Loucy (cell line): ENCODE results near the gene PLAAT3.
"Not testable (repeated sequence)": the region's sequence is repeated elsewhere in the genome, so short reads cannot be mapped to it uniquely, and the experiment has no call there.

Experiments
- H2AFZ ChIP-seq: fragments of 200-600 bp; sonication (generic); 2 replicates; pipeline ENCODE4 v1.6.0; 2016; ENCODE audit warnings: antibody characterized with exemption, mild to moderate bottlenecking, low read length, moderate library complexity
- H3F3A ChIP-seq: fragments of 200-600 bp; 2 replicates; pipeline ENCODE4 v1.6.0; 2016; ENCODE audit warnings: antibody characterized with exemption, low read depth, mild to moderate bottlenecking
- H3K27me3 ChIP-seq: fragments of 200-600 bp; sonication (generic); 2 replicates; pipeline ENCODE4 v1.6.1; 2014; ENCODE audit warnings: low read length, mild to moderate bottlenecking; ENCODE audit not compliant: insufficient read depth, poor library complexity, severe bottlenecking
- H3K36me3 ChIP-seq: fragments of 200-600 bp; sonication (generic); 2 replicates; pipeline ENCODE4 v1.6.1; 2016; ENCODE audit warnings: low read length; ENCODE audit not compliant: insufficient read depth
- H3K4me1 ChIP-seq: fragments of 200-600 bp; sonication (generic); 2 replicates; pipeline ENCODE4 v1.5.1; 2014; ENCODE audit warnings: low read length, mild to moderate bottlenecking; ENCODE audit not compliant: insufficient read depth, poor library complexity, severe bottlenecking
- H3K4me2 ChIP-seq: fragments of 200-600 bp; sonication (generic); 2 replicates; pipeline ENCODE4 v1.6.0; 2014; ENCODE audit warnings: antibody characterized with exemption, low read length, low read depth, mild to moderate bottlenecking; ENCODE audit not compliant: poor library complexity, severe bottlenecking
- H3K4me3 ChIP-seq: fragments of 200-600 bp; sonication (generic); 2 replicates; pipeline ENCODE4 v1.5.1; 2014; ENCODE audit warnings: low read length, mild to moderate bottlenecking, mixed read lengths; ENCODE audit not compliant: poor library complexity, severe bottlenecking
- H3K79me2 ChIP-seq: fragments of 200-600 bp; sonication (generic); 2 replicates; pipeline ENCODE4 v1.6.1; 2014; ENCODE audit warnings: low read length; ENCODE audit not compliant: insufficient read depth
- H3K9ac ChIP-seq: fragments of 200-600 bp; sonication (generic); 2 replicates; pipeline ENCODE4 v1.6.0; 2014; ENCODE audit warnings: mild to moderate bottlenecking, low read depth, low read length, moderate library complexity; ENCODE audit not compliant: poor library complexity, severe bottlenecking
- H3K9me2 ChIP-seq: fragments of 200-600 bp; sonication (generic); replicated peaks from 2 replicates; pipeline ENCODE4 v1.6.1; 2016; ENCODE audit warnings: low read depth, low read length, mixed read lengths
- H3K9me3 ChIP-seq: fragments of 200-600 bp; sonication (generic); 2 replicates; pipeline ENCODE4 v1.6.1; 2014; ENCODE audit warnings: mild to moderate bottlenecking, antibody characterized with exemption, low read length, low read depth; ENCODE audit not compliant: insufficient read depth
- H4K20me1 ChIP-seq: fragments of 200-600 bp; sonication (generic); 2 replicates; pipeline ENCODE4 v1.6.0; 2014; ENCODE audit warnings: antibody characterized with exemption, low read length, mild to moderate bottlenecking; ENCODE audit not compliant: insufficient read depth, poor library complexity, severe bottlenecking
- CTCF ChIP-seq: fragments of 200-600 bp; sonication (generic); conservative IDR thresholded peaks from 2 replicates; pipeline ENCODE4 v1.5.1; 2014; ENCODE audit warnings: mild to moderate bottlenecking, antibody characterized with exemption, low read length
- EZH2phosphoT487 ChIP-seq: fragments of 200-600 bp; IDR thresholded peaks from 2 replicates; pipeline ENCODE4 v1.6.1; 2018; ENCODE audit warnings: antibody characterized with exemption, mild to moderate bottlenecking, moderate library complexity, borderline replicate concordance

Gene PLAAT3

DNA sequence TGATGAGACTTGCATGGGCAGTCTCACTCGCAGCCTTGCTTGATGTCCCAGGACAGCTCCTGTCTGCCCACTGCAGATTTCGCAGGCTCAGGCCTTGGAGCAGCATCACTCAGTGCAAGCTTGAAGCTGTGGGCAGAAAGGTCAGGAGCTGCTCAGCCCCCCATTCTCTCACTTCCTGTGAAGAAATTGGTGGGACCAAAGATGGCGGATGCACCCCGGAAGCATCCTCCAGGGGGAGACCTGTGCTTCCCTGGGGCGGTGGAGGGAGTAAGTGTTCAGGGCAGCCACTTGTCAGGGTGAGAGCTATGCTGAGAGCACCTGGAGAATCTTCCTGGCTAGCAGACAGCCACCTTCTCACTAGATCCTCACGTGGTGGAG lies 62.4 kb downstream of the PLAAT3 start:
- Histone ChIP-seq H3F3A (peaks cover 5% of the 10 kb centered on the region; the same call in 1 of the 2 replicates), H4K20me1 (no peaks in the 10 kb centered on the region), H2AFZ (no peak overlapping the region), H3K4me3 (peak overlapping the region; percentile 64), H3K9ac (peak overlapping the region; percentile 62), H3K4me2 (peak overlapping the region; percentile 76), H3K9me2 (no peaks in the 10 kb centered on the region), H3K27me3 (no peaks in the 10 kb centered on the region), H3K79me2 (no peaks in the 10 kb centered on the region), H3K36me3 (no peaks in the 10 kb centered on the region), H3K9me3 (no peaks in the 10 kb centered on the region), H3K4me1 (peaks cover 52% of the 10 kb centered on the region)
- TF ChIP-seq EZH2phosphoT487 (no peak), CTCF (no peak)

- Histone ChIP-seq H3K4me2 (peak overlapping the region; percentile 76), H3K9me3 (no peaks in the 10 kb centered on the region), H3K9ac (peak overlapping the region; percentile 62), H2AFZ (peak overlapping the region; percentile 57), H3K27me3 (no peaks in the 10 kb centered on the region), H3K9me2 (no peaks in the 10 kb centered on the region), H3K79me2 (no peaks in the 10 kb centered on the region), H3K4me3 (peak overlapping the region; percentile 64), H3F3A (peaks cover 5% of the 10 kb centered on the region; the same call in 1 of the 2 replicates), H4K20me1 (no peaks in the 10 kb centered on the region), H3K4me1 (peaks cover 46% of the 10 kb centered on the region), H3K36me3 (no peaks in the 10 kb centered on the region)
- TF ChIP-seq CTCF (no peak), EZH2phosphoT487 (no peak)
Observed at GRCh38 chr11:63551091-63551888, 62.9 kb downstream of the PLAAT3 start.

DNA sequence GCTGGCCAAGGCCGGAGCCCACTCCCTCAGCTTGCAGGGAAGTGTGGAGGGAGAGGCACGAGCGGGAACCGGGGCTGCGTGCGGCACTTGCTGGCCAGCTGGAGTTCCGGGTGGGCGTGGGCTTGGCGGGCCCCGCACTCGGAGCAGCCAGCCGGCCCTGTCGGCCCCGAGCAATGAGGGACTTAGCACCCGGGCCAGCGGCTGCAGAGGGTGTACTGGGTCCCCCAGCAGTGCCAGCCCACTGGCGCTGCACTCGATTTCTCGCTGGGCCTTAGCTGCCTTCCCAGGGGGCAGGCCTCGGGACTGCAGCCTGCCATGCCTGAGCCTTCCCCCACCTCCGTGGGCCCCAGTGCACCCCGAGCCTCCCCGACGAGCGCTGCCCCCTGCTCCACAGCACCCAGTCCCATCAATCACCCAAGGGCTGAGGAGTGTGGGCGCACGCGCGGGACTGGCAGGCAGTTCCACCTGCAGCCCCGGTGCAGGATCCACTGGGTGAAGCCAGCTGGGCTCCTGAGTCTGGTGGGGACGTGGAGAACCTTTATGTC lies 64.0 kb downstream of the PLAAT3 start:
- not testable (repeated sequence) for H2AFZ ChIP-seq, H3K4me3 ChIP-seq, H3K36me3 ChIP-seq, H3F3A ChIP-seq, H3K9me3 ChIP-seq, H3K9ac ChIP-seq, H3K9me2 ChIP-seq, H3K4me2 ChIP-seq, H3K27me3 ChIP-seq, H4K20me1 ChIP-seq, H3K79me2 ChIP-seq
- peaks cover 36% of the 10 kb centered on the region for H3K4me1 ChIP-seq

DNA sequence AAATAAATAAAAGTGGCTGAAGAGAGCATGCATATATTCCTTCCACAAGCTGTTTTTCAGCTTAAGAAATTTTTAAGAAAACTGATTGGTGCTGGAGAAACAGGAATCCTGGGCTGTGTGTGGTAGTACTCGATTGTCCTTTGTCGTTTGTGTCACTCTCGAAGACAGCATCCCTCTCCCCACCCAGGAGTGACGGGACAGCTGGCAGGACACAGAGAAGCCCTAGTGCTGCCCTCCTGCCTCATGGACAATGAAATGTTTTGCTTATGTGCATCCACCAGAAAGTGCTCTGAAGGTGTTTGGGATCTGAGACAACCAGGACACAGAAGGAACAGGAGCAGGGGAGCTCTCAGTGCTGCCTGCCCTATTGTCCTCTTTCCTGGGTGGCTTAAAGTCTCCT lies 64.8 kb downstream of the PLAAT3 start:
- peaks cover 30% of the 10 kb centered on the region for H3K4me1 ChIP-seq
- H3K4me2 ChIP-seq = no peak overlapping the region
- H4K20me1 ChIP-seq = no peaks in the 10 kb centered on the region
- H3F3A ChIP-seq = peaks cover 5% of the 10 kb centered on the region; the same call in 1 of the 2 replicates
- no peak overlapping the region for H2AFZ ChIP-seq
- H3K4me3 ChIP-seq = no peak overlapping the region
- H3K9me3 ChIP-seq = no peaks in the 10 kb centered on the region
- no peaks in the 10 kb centered on the region for H3K9me2 ChIP-seq
- no peak overlapping the region for H3K9ac ChIP-seq
- no peaks in the 10 kb centered on the region for H3K79me2 ChIP-seq
- H3K27me3 ChIP-seq = no peaks in the 10 kb centered on the region
- H3K36me3 ChIP-seq = no peaks in the 10 kb centered on the region
- TF ChIP-seq EZH2phosphoT487 (no peak), CTCF (no peak)
